ENCODE results near the gene CDH24.

Gene CDH24

DNA sequence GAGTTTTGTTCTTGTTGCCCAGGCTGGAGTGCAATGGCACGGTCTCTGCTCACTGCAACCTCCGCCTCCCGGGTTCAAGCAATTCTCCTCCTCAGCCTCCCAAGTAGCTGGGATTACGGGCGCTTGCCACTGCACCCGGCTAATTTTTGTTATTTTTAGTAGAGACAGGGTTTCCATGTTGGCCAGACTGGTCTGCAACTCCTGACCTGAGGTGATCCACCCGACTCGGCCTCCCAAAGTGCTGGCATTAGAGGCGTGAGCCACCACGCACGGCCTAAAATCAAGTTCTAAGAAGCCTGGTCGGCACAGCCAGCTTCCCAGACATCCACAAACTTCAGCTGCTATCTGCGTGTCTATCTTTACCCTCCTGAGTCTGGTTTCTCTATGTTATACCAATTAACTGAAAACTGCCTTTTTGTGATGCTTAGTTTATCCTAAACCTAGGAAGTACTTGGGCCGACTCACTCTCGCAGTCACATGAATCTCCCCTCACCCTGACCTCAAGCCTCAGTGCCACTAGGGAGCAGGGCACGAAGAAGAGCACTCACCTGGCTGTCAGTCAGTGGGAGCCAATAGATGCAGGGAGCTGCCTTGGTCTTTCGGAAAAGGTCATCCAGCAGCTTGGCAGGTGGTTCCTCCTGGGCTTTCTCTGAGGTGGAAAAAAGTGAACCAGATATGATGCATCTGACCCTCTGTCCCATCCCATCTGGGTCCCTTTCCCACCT lies 3.4 kb upstream of the CDH24 start:
- no peak for DNase-seq

DNA sequence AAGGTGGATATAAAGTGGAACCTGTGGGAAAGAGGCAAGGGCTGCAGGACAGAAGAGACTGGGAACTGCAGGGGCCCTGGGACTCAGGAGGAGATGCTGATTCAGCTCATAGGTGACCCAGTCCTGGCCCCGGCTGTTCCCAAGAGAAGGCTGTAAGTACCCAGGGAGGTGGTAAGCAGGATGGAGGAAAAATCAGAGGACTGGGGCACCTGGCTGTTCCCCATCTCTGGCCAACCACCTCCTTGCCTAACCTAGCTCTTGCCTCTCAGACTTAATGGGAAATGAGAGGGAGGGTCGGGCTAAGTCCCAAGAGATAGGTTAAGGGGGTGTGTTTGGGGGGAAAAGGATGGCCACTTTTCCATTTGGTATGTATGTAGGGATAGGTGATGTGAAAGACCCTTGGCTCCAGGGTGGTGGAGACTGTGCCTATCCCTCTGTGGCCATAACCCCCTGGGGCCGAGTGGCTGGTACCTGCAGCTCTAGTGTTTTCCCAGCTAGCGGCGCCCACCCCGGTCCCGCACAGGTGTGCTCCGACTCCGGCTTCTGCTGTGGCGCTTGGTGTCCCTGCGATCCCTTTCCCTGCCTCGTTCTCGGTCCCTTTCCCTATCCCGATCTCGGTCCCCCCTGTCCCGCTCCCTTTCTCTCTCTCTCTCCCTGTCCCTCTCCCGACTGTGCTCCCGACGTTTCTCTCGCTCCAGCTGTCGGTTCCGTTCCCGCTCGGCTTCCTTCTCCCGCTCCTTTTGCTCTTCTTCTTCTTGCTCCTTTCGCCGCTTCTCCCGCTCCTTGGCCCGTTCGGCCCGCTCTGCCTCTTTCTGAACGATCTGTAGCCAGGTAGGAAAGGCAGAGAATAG lies 1.6 kb upstream of the CDH24 start:
- DNase-seq = no peak

DNA sequence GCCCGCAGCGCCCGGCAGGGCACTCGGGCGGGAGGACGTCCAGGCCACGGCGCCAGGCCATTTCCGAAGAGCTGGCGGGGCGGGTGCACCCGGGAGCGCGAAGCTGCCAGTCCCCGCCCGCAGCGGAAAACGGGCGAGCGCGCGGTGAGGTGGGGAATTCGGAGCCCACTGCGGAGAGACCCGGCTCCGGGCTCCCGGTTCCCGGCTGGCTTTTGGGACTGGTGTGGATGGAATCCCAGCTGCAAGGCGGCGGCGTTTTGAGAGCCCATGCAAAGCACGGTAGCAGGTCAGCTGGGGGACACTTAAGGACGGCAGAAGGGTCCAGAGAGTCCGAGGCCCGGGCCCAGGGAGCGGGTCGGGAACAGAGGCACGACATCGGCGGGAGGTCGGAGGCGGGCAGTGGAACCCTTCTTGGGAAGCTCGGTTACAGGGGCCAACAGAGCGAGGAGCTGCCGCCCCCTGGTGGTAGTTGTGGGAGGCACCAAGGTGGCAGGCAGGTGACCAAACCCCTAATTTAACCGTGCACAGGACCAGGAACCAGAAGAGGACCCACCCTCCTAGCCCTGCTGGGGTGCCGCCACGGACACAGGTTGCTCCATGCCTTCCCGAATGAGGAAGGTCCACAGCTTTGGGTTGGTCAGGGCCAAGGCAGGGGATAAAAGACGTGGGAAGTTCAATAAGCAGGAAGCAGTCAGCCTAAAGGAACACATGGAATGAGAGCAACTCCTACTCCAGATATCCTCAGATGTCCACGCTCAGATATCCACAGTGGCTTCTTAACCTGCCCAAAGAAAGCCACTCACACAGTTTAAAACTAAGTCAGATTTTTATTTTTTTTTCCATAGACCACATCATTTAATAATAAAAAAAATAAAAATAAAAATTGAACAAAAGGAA lies 685 bp upstream of the CDH24 start:
- no peak for DNase-seq

DNA sequence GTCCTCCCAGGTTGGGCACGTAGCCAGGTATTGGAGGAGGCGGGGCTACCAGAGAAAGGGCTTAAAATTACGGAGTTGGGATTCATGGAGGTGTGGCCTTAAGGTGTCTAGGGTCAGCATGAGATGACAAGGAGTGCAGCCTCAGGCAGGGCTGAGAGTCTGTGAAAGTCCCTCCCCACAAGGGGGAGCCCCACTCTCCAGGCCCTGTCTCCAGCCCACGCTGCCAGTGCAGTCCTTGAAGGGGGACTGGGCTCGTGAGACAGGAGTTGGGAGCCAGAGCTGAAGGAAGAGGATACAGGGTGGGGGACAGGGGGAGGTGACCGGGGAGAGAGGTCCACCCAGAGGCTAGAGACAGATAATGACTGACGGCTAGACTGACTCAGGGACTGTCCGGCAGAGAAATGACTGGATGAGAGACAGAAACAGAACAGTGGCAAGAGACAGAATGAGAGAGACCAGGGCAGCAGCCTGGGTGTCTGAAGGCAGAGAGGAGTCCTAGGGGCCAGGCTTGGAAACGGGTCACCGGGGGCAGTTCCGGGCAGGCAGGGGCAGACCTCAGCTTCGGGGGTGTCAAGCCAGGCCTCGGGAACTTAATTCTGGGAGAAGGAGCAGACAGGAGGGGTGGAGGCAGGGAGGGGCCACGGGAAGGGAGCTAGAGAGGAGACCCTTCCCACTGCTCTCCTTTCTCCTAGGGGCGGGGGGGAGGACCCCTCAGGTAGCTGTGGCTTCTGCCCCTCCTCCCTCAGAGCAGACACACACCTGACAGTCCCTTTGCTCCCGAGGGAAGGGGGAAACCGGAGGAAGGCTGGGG lies 970 bp downstream of the CDH24 start:
- DNase-seq = no peak

DNA sequence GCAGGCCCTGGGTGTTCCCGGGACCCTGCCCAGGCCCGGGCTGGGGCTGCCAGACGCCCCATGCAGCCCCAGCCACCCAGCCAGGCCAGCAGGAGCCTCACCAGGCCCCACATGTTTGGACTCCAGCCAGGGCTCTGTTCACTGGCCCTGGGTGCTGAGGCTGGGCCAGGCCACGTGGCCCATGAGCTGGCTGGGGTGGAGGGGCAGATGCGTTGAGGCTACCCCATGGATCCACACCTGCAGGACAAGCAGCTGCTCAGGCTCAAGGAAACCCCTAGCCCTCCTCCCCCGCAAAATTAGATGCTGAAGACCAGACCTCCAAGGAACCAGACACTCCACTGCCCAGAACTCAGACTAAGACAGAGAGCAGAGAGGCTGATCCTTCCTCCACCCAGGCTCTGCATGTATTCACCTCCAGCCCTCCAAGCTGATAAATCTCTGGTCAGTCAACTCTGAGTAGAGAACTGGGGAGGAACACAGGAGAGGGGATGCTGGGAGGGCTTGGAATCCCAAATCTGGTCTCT lies 1.6 kb downstream of the CDH24 start:
- no peak for DNase-seq

DNA sequence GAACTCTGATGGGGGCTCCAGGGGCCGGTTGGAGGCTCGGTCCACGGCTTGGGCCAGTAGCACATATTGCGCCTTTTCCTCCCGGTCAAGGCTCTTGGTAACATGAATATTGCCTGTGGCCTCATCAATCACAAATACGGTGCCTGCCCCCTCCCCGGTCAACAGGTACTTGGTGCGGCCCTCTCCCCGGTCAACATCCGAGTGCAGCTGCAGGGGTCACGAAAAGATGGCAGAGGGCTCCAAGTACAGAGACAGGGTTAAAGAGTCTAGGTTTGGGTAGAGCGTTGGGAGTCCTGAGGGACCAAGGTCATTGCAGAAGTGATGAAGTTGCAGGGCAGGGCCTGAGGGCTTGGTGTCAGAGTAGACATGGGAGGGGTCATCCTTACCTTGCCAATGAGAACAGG lies 2.2 kb downstream of the CDH24 start:
- no peak for DNase-seq

DNA sequence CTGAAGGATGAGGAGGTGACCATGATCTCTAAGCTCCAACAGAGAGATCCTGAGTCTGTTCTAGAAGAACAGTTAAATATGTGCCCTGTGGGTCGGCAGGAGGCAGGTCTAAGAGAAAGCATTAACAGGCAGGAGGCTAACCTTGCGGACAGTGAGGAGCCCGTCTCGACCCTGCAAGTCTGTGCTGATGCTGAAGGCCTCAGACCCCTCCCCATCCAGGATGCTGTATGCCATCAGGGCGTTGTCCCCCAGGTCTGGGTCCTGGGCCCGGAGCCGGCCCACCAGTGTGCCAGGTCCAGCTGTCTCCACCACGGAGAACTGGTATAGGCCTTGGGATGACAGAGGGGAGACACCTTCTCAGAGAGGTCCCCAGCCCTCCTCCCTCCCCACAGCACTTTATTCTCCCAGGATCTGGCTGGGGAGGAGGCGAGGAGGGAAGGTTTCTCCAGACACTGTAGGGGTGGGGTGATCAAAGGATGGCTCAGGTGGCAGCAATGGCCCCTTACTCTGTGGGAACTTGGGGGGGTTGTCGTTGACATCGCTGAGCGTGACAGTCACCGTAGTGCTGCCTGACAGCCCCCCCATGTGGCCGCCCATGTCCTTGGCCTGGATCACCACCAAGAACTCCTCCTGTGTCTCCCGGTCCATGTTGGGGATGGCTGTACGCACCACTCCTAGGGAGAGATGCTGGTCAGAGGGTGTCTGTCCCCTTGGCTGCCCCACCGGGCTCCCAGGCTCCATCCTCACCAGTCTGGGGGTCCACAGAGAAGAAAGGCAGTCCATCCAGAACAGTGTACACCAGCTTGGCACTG lies 3.1 kb downstream of the CDH24 start:
- DNase-seq = no peak

DNA sequence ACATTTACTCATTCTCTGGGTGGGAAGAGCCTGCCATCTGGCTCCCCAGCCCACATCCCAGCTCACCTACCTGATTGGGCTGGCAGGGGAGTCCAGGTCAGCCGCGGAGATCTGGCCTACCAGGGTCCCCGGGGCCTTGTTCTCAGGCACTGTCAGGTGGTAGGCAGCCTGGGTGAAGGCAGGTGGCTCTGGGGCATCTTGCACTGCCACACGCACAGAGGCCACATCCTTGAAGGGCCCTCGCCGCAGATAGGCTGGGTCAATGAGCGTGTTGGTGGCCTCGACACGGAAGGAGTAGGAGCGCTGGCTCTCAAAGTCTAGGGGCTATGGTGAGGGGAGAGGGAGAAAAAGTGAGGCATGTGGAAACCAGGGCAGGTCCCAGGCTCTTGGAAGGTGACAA lies 3.9 kb downstream of the CDH24 start:
- DNase-seq = no peak

DNA sequence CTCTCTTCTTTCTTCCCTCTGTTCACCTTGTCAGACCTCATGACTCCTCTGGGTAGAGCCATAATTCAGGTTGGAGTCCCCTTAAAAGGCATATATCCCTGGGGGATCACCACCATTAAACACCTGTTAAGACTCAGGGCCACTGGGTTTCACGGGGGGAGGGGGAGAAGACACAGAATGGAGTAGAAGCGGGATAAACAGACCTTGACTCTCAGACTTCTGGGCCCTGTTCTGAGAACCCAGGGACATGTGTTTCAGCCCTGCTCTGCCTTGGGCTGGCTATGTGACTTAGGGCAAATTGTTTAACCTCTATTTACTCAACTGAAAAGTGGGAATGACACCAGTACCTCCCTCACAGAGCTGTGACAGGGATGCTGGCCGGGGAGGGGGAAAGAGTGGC lies 4.6 kb downstream of the CDH24 start:
- DNase-seq = no peak

DNA sequence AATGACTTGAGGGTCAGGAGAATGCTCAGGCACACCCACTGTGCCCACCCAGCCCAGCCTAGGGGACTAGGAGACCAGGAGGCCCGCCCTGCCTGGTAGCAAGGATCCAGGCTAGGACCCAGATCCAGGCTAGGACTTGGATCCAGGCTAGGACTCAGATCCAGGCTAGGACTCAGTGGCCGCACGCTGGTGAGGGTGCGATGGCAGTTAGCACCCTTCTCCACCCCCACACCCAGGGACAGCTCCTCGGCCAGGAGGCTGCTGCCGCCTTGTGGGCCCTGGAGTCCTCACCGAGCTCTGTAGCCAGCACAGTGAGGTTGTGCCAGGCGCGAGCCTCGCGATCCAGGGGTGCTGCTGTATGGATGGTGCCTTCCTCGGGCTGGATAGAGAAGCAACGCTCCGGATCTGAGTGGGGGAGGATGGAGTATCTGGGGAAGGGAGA lies 5.1 kb downstream of the CDH24 start:
- no peak for DNase-seq

DNA sequence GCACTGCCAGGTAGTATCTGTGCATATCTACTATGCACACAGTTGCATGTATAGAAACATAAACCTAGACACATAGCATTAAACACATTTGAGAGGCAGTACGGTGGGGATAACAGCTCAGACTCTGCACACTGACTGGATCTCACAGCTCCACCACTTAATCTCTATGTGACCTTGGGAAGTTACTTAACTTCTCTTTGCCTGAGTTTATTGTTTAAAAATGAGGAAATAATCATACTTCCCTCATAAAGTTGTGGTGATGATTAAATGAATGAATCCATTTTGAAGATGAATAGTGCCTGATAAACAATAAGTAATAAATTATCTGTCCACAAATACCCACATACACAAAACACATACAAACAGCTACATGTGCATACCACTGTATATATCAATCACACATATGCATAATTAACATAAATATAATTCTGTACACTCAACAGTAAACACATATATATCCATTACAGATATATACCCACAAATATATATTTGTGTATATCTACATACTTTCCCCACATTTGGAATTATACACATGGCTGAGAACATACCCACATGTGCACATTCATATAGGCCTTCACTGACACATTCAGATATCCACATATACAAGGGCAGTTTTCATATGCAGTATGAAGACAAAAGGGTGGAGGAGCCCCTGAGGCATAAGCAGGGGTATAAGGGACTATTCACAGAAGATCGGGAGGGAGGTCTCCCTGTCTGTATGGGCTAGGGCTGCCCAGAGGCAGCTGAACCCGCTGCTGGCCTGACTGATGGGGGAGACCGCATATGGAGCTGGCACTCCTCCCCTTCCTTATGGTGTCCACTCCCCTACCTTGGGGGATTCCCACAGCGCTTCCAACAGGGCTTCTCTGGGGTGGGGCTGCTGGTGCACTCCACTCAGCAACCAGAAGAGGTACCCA lies 5.9 kb downstream of the CDH24 start:
- no peak for DNase-seq

DNA sequence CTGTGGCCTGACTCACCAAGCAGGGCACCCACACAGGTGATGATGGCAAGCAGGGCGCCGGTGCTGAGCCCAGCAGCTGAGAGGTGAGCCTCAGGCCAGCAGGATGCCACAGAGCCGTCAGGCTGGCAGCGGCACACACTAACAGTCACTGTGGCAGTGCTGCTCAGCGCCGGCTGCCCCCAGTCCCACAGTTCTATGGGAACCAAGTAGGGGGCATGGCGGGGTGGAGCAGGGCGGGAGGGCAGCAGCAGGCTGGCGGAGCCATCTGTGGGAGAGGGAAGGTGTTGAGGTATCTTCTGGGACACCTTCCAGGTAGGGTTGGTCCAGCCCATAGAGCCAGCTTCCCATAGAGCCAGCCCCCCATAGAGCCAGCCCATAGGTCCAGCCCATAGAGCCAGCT lies 8.3 kb downstream of the CDH24 start:
- no peak for DNase-seq

DNA sequence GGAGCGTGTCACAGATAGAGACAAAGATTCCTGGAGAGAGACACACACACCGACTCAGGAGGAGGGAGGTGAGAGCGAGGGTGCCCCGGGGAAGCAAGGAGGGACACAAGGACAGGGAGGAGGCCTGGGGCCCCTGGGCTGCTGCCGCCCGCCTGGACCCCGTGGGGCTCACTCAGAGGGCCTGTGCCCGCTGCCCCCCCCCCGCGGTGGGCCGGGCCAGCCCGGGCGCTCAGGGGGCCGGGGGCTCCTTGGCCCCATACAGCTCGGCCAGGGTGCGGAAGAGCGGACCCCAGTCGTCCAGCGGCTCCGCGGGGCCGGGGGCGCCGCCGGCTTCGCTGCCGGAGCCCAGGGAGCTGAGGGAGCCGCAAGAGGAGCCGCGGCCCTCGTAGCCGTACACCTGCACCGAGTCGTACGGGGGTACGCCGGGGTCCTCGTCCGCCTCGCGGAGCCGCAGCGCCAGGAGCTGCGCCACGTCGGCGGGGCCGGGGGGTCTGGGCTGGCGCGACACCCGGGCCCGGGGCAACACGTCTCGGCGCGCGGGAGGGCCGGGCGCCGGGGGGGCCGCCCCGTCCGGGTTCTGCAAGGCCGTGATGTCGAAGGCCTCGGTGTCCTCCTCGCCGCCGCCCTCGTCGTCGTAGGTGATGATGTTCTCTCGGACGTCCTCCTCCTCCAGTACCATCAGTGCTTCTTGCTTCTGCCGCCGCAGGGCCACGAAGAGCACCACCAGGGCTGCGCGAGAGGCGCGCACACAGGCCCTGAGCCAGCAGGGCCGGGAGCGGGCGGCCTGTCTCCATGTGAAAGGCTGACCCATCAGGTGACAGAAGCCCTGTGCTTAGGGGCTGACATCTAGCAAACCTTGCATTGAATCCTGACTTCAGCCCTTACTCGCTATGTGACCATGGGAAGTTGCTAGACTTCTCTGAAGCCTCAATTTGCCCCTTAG lies 9.3 kb downstream of the CDH24 start:
- no peak for DNase-seq

DNA sequence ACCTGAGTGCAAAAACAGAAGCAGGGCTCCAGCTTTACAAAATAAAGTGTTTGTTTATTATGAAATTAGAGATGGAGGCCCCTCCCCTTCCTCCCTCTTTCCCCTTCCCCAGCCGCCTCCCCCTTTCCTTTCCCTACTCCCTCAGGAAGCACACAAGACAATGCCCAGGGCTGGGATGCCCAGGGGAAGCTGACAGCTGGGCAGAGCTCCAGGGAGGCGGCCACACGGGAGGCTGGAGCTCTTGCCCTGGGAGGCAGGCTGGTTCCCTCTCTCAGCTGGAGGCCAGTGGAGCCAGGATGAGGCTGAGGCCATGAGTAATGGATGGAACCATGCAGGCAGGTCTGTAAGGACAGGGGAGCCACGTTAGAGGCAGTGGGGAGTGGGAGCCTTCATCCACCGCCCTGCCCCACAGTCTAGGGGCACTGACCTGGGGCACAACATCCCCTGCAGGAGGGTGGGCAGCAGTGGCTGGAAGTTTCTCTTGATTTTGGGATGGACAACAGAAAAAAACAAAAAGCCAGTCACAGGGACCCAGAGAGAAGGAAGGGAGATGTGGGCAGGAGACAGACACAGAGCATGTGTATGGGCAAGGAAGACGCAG lies 10.2 kb downstream of the CDH24 start:
- no peak for DNase-seq

DNA sequence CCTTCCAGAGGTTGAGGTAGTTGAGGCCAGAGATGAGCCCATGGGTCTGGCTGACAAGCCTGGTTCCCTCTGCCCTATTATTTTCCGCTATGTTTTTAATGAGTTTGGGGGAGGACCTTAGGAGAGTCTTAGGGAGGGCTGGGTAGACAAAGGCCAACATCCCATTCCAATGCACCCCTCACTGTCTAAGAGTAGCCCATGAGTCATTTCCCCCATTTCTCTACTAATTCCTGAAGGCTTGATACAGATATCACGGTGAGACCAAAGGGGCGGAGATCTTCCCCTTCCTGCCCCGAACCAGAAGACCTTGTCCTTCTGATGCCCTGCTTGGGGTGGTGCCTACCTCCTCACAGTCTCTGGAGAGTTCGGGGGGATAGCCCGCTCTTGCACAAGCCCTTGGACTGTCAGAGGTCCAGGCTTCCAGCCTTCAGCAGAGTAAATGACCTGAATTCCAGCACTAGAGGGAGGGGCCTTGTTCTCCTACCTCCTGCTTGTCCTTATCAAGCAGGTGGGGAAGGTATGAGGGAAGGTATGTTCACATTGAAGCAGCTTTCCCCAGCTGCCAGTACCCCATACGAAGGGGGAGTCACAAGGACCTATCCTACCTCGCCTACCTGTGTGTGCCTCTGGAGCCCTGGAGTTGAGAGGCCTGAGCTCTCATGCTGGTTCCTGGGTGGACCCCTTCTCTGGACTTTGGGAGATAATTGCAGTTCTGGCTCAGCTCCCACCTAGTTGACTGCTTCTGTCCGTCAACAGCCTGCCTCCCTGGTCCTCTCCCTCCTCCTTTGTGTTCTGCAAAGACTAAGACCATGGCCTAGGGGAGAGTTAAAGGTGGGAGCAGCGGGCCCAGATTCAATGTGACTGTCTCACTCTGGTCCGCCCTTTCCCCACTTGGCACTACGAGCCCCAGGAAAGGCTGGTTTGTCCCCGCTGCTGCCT lies 11.6 kb downstream of the CDH24 start:
- no peak for DNase-seq

DNA sequence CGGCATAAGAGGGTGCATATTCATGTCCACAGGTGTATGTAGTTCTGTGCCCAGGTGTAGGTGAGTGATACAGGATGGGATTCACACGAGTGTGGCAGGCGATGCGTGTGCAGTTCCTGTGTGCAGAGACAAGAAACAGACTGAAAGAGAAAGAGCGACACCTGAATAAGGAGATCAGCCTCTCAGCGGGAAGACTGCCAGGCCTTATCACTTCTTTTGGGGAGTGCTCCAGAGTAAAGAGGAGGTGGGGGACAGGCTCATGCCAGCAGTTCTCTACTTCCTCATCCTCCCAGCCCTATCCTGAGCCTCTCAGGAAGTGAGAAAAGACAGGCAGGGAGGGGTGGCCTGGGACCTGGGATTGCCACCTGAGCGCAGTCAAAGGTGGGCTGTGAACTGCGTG lies 12.5 kb downstream of the CDH24 start:
- no peak for DNase-seq

DNA sequence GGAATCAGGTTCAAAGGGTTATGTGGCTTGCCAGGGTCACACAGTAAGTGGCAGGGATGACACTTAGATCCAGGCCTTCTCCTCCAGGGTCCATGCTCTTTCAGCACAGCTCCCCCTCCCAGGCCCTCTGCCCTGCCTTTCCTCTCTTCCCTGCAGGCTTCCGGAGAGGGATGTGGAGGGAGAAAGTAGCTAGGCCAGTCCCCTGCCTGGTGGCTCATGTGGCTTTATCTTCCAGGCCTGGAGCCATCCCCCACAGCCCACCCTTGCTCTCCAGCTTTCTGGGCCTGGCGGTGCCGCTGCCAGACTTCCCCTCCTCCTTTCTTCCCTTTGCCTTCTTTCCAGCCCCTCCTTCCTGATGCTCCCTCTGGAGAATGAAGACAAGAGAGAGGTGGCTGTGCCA lies 13.6 kb downstream of the CDH24 start:
- DNase-seq = no peak

Measured in activated naive CD4-positive, alpha-beta T cell (primary cell).